Esophagus muscularis mucosa (tissue), 4 donors: ENCODE data around the gene HSPB7.

Experiments
- CTCF ChIP-seq, 3 experiments: fragments of 200-600 bp in 2 of 3; fragments of 450-650 bp in 1 of 3; sonication (generic) in 2 of 3; IDR thresholded peaks; one replicate each; pipeline ENCODE4 v1.5.1; 2017 to 2019; ENCODE audit warnings: antibody characterized with exemption in 3 of 3, mild to moderate bottlenecking in 2 of 3, moderate library complexity in 1 of 3
- EP300 ChIP-seq: sonication (generic); formaldehyde crosslinking; IDR thresholded peaks from one replicate; pipeline ENCODE4 v1.6.1; 2017; ENCODE audit warnings: antibody characterized with exemption
- POLR2A ChIP-seq: fragments of 450-650 bp; IDR thresholded peaks from one replicate; pipeline ENCODE4 v1.6.1; 2017; ENCODE audit warnings: antibody characterized with exemption, moderate library complexity, mild to moderate bottlenecking, low read depth
- POLR2AphosphoS5 ChIP-seq, 2 donors: sonication (generic); formaldehyde crosslinking; IDR thresholded peaks; one replicate each; pipeline ENCODE4 v1.6.1; 2017; ENCODE audit warnings: antibody characterized with exemption in 2 of 2

- TF ChIP-seq CTCF (IDR thresholded peaks at IDR 0.05) (no peak), POLR2A (no peak), POLR2AphosphoS5 (IDR thresholded peaks at IDR 0.05) (no peak), EP300 (no peak)
Observed at GRCh38 chr1:15969321-15969880, 48.4 kb downstream of the HSPB7 start.
